HG03354 (cell line): ENCODE data around the gene MAGI1.

ENCODE experiments used
- ATAC-seq: cut with Tn5 transposase; IDR thresholded peaks from one replicate; pipeline ENCODE4 v1.9.1; 2021; ENCODE audit warnings: mild to moderate bottlenecking; ENCODE audit not compliant: unreplicated experiment, poor library complexity, severe bottlenecking

Gene MAGI1

GRCh38 chr3:65951836-65952505 lies 86.7 kb downstream of the MAGI1 start:
- ATAC-seq, result no peak

DNA sequence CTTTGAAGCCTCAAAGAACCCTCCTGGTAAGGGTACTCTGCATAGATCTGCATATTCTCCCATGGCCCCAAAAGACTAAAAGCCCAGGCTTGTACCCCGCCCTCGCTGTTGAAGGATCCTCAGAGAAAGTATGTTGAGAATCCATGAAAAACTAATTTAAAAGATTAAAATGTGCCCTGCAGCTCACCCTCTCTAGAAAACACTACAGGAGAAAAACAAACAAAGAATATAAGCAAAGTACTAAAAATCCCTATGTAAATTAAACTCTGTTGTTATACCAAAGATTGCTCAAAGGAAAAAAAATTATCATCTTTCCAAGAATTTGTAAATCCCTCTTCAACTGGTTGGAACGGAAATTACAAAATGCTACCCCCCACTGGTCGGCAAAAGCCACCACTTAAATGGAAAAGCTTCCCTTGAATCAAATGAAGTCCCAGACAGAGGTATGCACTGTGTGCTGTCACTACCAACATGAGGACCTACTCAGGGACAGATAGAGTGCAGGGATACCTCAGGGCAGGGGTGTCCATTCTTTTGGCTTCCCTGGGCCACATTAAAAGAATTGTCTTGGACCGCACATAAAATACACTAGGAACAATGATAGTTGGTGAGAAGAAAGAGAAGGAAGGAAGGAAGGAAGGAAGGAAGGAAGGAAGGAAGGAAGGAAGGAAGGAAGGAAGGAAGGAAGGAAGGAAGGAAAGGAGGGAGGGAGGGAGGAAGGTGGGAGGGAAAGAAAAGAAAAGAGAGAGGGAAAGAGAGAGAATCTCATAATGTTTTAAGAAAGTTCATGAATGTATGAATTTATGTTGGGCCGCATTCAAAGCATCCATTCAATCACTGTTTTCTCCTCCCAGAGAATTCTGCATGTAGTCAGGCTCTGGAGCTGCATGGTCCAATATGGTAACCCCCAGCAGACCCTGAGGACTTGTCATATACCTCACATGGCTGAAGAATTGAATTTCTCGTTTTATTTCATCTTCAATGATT lies 88.1 kb downstream of the MAGI1 start:
- no peak for ATAC-seq

GRCh38 chr3:65948841-65949573 lies 89.7 kb downstream of the MAGI1 start:
- ATAC-seq, result no peak

GRCh38 chr3:65946438-65946837 lies 92.3 kb downstream of the MAGI1 start:
- ATAC-seq, result no peak

- no peak for ATAC-seq
Observed at GRCh38 chr3:65945953-65946352, 92.8 kb downstream of the MAGI1 start.

- ATAC-seq, result no peak
Observed at GRCh38 chr3:65945480-65945879, 93.2 kb downstream of the MAGI1 start.

DNA sequence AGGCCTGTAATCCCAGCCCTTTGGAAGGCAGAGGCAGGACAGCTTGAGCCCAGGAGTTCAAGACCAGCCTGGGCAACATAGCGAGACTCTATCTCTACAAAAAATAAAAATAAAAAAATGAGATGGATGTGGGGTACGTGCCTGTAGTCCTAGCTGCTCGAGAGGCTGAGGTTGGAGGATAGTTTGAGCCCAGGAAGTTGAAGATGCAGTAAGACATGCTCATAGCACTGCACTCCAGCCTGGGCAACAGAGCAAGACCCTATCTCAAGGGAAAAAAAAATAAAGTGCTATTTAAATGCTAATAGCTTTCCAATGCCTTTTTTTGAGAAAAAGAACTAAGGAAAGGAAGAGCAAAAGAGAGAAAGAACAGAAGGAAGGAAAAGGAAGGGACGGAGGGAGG lies 94.5 kb downstream of the MAGI1 start:
- no peak for ATAC-seq

- ATAC-seq, result no peak
Observed at GRCh38 chr3:65939801-65940246, 98.9 kb downstream of the MAGI1 start.

DNA sequence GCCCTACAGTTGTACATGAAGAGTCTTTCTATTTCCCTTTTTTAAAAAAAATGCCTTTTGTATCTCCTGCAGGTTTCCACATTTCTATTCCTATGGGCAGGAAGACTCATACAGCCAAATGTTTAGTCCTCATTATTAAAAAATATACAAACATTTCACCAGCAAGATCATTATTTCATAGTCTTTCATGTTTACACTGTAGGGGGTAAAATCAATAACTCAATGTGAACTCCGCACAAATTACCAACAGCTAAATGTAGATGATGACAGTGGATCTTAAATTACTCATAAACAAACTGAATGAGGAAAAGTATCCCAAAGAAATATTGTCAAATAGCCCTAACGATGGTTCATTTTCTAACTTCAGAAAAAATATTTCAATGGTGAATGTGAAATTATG lies 99.5 kb downstream of the MAGI1 start:
- no peak for ATAC-seq

DNA sequence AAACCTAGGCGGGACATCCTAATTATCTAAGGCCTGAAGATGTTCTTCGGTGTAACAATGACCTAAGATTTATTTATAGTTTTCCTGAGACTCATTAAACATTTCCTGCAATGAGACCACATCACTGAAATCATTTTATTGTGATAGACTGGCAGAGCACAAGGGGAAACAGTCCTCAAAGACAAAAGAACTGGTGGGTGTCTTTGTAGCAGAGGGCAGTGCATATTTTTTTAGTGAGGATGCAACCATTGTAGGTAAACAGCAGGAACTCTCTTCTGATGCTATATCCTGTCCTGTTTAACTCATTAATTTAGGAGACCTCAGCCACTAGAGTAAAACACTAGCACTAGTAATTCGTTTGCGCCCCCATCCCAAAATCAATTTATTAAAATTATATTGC lies 100.0 kb downstream of the MAGI1 start:
- ATAC-seq, result no peak

GRCh38 chr3:65938147-65938546 lies 100.6 kb downstream of the MAGI1 start:
- no peak for ATAC-seq

DNA sequence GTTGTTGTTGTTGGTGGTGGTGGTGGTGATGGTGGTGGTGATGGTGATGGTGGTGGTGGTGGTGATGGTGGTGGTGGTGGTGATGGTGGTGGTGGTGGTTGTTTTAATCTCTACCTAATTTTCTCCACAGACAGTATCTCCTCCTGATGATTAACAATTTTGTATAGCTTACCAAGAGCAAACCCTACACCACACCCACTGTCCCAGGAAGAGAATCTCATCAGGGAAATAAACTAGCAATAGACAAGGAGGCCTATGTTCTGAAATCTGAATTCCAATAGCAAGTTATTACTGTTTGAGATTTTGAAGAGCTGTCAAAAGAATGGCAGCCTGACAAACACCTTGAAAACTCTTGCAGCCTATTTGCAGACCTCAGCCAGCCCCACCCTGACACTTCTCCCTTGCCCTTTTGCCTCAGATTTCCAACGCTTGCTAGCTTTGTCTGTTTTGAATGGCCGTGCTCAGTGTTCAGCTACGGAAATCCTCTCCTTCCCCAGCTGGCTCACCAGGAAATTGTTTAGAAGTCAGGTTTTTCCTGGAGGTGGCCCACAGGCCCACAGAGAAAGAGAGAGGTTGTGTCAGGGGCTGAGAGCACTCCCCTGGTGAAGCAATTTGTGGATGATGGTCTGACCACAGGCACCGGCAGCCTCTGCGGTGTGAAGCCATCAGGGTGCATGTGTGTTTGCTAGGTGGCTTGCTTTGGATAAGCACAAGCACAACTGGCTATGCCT lies 101.6 kb downstream of the MAGI1 start:
- no peak for ATAC-seq

DNA sequence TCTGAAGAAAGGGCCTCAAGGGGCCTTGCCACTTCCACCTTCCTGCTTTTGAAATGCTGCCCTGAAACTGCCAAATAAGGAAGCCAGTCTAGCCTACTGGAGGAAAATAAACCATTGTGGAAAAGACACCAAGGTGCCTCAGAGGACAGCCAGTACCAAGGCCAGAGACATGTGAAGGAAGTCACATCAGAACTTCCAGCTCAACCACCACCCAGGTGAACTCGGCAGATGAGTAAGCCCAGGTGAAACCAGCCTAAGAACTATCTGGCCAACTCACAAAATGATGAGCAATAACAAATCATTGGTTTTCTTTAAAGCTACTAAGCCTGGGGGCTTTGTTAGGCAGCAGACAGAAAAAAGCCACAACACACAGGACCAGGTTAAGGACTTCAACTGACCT lies 103.0 kb downstream of the MAGI1 start:
- no peak for ATAC-seq

- no peak for ATAC-seq
Observed at GRCh38 chr3:65930648-65931047, 108.1 kb downstream of the MAGI1 start.

DNA sequence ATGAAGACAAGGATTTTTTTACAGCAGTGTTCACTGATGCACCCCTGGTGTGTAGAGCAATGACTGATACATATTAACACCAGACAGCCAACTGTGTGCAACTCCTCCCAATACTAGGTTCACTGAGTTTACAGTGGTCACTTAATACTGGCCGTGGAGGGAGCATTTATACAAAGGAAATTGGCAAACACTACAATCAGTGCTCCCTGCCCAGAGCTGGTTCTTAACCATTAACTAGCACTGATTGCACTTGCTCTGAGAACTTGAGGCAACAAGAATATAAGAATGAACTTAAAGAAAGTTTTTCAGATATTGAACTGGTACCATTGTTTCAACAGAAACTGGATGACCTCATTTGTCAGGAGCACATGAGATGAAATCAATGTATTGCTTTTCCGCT lies 110.6 kb downstream of the MAGI1 start:
- no peak for ATAC-seq

DNA sequence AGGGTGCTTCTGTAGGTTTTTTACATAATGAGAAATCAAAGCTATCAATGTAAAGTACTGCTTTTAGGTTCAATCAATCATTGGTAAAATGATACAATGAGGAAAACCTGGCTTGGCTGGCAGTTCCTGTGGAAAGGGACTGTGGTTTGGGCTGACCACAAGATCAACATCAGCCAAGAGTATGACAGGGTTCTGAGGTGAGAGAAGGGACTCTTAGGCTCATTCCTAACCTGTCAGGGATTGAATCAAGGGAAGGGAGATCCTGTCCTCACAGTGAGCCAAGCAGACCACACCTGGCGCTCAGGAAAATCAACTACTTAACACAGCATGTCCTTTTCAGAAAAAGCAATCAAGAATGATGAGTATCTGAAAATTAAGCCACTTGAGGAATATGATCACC lies 111.1 kb downstream of the MAGI1 start:
- no peak for ATAC-seq

DNA sequence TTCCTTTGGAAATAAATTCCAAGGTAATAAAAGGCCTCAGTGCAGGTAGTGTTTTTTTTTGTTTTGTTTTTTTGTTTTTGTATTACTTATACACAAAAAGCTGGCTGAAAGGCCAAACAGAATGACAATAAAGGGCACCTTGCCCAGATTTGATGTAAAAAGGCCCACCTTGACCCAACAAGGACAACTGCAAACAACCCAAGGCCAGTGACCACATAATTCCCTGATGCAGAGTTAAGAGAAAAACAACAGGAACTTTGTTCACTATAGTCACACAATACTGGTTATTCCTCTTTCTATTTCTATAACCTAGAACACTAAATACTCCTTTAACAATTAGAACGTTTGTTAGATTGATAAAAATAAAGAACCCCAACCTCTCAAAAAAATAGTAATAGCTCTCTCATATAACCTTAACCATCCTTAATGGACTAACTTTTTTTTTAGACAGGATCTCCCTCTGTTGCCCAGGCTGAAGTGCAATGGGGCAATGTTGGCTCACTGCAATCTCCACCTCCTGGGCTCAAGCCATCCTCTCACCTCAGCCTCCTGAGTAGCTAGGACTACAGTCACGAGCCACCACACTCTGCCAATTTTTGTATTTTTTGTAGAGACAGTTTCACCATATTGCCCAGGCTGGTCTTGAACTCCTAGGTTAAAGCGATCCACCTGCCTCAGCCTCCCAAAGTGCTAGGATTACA lies 113.3 kb downstream of the MAGI1 start:
- ATAC-seq, result no peak

DNA sequence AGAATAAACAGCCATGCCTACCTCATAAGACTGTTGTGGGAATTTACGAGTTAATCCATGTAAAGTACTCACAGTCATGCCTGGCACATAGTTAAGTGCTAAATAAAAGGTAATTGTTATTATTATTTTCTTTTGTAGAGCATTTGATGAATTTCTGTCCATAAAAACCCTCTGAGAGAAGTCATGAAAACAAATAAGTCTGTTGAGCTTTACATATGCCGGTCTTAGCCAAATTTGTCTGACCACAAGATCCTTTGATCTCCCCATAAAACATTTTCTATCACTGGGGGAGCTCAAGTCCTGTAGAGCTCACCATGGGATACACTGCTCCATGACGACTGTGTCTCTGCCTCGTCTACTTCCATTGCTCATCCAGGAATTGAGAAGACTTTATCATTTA lies 114.0 kb downstream of the MAGI1 start:
- no peak for ATAC-seq

- no peak for ATAC-seq
Observed at GRCh38 chr3:65922441-65922840, 116.3 kb downstream of the MAGI1 start.
